Activated CD4-positive, alpha-beta T cell treated with anti-CD3 and anti-CD28 coated beads, Interleukin-2, Interleukin-4, amounts not matched to agents 100 ng/mL and 50 ng/mL, durations not matched to agents 16 hours and 8 hours (primary cell): ENCODE data around the gene OVOL2.
"Not testable (repeated sequence)": the region's sequence is repeated elsewhere in the genome, so short reads cannot be mapped to it uniquely, and the experiment has no call there.

ENCODE experiments used
- DNase-seq: peaks from one replicate; pipeline ENCODE4 v3.0.0-alpha.2; 2020; ENCODE audit warnings: low spot score

The OVOL2 gene

DNA sequence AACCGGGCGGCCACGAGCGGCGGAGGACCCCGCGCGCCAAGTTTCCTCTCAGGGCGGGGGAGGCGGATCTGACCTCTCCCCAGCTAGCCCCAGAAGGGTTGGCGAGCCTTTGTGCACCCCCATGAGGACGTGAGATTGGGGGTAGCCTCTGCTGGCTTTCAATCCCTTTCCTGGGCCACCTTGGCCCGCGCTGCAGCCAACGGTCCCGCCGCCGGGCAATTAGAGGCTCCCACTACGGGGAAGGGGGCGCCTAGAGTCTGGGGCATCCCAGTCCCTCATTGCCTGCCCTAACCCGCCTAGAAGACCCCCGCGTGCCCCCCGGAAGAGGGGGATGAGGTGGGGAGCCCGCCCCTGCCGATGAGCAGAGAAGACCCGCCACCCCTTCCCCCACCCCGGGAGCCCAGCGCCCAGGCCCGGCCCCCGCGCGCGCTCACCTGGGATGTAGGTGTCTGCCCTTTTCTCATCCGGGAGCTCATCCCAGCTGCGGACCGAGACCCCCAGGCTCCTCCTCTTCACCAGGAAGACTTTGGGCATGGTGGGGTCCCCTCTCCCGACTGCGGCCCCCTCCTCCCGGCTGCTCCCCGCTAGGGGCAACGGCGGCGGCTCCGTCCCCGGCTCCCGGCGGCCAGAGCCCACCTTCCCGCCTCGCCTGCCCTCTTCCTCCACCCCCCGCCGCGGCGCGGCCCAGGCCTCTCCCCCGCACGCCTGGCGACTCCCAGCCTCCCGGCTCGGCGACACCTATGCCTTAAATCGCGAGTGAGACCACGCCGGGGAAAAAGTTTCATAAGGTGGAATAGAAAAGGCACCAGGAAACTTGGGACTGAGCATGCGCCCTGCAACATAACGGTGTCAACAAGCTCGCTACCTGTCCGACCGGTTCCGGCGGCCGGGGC, at the start of gene OVOL2:
OVOL2 (minus strand) TSS at position 816 of the 893 bp plus-strand sequence; CDS start at position 534, 282 bp downstream.
- no peak for DNase-seq

DNA sequence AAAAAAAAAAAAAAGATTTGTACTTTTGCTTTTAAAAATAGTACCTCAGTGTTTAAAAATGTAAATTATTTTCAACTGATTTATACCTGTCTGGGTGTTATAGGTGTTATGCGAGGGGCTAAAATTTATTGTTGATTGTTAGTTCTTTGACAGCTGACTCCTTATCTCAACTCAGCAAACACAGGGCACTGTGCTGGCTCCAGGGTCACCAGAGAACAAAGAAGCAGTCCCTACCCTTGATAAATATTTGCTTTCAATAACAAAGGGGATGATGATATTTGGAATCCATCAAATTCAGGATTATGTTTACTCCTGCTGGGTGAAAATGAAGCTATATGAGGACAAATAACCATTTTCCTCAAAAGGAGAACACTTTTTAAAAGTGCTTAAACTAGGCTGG, 45.8 kb upstream of the OVOL2 start:
- no peak for DNase-seq

DNA sequence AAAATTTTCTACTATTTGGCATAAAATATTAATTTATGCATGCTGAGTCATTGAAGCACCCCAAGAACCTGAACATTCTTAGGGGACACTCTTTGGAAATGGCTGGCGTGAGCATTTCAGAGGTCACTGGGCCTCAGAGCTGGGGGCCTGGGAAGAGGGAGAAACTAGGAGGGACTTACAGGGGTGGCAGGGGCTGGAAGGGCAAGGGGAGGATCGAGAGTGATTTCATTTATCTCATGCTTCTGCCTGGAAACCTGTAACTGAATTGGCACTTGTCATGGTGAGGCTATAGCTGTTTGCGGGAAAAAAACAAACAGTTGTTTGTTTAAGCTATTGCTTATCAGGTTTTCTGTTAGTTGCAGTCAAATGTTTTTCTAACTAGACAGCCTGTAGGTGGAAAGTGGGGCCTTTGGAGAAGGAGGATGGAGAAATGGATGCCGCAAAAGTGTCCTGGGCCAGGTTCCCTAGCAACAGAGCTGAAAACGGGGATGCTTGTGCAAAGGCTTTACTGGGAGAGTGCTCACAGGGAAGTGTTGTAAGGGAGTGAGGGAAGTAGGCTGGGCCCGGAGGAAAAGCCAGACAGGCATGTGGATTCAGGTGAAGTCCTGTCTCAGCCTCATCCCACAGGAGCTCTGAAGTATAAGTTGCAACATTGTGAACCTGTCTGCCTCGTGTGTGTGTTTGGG, 43.6 kb upstream of the OVOL2 start:
- no peak for DNase-seq

DNA sequence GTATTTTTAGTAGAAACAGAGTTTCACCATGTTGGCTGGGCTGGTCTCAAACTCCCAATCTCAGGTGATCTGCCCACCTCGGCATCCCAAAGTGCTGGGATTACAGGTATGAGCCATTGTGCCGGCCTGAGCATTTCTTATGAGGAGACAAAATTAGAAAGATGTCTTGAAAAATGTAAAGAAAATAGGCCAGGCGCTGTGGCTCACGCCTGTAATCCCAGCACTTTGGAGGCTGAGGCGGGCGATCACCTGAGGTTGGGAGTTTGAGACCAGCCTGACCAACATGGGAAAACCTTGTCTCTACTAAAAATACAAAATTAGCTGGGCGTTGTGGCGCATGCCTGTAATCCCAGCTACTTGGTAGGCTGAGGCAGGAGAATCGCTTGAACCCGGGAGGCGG, 42.9 kb upstream of the OVOL2 start:
- not testable (repeated sequence) for DNase-seq

DNA sequence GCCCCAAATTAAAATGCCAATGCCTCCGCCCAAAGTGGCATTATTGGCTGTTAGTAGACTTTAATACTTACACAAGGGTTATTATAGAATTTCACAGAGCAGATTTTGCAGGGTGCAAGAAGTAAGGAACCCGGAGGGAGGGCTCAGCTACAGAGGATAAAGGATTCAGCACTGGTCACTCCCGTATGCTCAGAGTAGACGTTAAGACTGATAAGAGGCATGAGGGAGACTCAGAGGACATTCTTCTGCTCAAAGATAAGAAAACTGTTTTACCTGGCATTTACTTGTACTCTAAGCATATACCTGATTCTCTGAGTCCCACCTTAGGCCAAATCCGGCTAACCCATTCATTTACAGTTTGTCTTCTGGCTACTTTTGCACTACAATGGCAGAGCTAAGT, 36.5 kb upstream of the OVOL2 start:
- no peak for DNase-seq

DNA sequence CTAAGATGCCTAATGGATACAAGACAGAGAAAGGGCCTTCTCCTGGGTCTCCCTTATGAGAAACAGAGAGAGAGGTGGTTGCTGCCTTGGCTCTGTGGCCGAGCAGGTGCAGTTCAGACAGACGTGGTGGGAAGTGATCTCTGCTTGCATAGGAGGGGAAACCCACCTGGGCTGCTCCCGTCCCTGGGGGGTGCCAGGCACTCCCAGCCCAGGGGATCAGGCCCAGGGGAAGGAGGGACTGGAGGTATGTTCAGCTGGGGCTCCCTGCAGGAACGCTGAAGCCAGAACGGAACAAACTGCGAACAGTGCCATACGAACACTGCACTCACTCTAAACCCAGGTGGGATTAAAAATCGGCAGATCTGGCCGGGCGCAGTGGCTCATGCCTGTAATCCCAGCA, 35.7 kb upstream of the OVOL2 start:
- DNase-seq = no peak

DNA sequence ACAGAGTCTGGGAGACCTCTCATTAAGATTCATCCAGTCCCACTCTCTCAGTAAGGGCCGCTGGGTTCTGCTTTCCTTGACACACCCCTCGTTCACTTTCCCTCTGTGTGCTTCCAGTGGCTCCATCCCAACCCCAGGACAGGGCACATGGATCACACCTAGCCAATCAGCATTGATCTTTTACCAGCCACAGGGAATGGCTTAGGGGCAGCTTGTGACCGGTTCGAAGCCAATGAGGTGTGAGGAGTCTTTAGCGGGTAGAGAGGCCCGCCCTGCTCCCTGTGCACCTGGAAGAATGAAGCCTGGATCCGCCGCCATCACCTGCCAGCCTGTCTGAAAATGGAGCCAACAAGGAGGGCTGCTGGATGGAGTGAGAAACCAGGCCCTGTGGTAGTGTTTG, 35.2 kb upstream of the OVOL2 start:
- no peak for DNase-seq

DNA sequence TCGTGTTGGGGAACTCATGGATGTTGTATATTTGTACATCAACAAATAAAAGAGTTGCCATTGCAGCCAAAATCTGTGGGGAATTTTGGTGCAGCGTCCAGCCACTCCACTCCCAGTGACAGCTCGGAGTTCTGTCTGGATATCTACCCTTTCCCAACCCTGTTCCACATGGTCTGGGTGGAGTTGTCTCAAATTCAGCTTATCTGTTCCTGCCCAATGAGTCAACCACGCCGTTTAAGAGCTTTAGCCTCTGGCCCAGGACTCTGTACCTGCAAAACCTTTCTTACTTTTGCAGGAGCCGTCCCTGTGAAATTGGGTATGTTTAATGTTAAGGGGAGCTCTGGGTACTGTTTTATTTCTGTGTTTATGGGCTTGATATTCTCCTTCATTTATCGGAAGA, 33.9 kb upstream of the OVOL2 start:
- no peak for DNase-seq

DNA sequence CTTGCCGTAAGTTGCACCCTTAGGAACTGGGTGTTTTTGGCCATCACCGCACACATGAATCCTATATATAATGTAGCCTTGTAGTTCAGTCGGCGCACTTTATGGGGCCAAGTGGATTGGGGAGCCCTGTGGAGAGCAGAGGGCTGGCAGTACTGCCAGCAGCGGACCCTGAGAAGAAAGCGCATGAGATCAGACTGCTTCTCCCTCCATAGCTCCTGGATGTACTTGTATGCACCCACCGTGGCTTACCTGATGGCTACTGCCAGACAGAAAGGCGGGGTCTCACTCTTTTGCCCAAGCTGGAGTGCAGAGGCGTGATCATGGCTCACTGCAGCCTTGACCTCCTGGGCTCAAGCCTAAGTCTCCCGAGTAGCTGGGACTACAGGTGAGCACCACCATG, 32.8 kb upstream of the OVOL2 start:
- DNase-seq = no peak

DNA sequence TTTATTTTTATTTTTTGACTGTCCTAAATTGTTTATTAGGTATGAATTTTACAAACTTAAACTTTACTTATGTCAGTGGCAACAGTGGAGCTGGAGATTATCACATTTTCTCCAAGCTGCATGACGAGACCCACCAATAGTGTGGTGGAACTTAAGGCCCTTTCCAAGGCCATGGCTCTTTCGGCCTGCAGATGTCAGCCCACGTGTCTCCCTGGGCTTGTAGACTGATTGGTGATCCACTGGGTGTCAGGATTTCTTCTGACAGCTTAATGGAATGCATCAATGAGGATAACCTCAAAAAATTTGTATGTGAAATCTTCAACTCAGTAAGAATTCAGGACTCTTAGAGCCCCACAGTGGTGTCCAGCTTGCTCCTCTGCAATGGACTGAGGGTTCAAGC, 32.3 kb upstream of the OVOL2 start:
- DNase-seq = no peak

DNA sequence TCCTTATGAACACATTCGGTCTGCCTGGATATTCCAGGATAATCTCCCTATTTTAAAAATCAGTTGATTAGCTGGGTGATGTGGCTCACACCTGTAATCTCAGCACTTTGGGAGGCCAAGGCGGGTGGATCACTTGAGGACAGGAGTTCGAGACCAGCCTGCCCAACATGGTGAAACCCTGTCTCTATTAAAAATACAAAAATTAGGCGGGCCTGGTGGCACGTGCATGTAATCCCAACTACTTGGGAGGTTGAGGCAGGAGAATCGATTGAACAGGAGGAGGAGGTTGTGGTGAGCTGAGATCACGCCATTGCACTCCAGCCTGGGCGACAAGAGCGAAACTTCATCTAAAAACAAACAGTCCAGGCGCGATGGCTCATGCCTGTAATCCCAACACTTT, 31.1 kb upstream of the OVOL2 start:
- DNase-seq = not testable (repeated sequence)

DNA sequence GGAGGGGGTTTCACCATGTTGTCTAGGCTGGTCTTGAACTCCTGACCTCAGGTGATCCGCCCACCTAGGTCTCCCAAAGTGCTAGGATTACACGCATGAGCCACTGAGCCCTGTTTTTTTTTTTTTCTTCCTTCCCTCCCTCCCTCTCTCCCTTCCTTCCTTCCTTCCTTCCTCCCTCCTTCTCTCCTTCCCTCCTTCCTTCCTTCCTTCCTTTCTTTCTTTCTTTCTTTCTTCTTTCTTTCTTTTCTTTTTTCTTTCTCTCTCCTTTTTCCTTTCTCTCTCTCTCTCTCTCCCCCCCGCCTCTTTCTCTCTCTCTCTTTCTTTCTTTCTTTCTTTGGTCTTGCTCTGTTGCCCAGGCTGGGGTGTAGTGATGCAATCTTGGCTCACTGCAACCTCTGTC, 30.6 kb upstream of the OVOL2 start:
- DNase-seq = not testable (repeated sequence)

DNA sequence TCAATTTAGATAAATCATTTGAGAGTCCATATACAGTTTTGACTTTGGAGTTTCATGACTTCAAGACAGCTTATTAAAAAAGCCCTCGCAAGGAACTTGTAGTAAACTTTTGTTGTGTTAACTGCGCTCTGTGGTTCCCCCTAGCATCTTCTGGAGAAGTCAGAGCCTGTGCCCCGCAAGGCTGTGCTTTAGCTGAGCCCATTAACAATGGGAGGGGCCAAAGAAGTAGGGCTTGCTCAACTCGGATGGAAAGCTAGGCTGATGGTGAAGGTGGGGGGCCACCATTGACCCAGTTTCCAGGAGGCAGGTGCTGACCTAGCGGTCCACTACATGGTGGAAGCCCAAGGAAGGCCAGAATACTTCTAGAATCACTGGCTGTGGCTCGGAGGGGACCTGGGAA, 29.3 kb upstream of the OVOL2 start:
- no peak for DNase-seq

DNA sequence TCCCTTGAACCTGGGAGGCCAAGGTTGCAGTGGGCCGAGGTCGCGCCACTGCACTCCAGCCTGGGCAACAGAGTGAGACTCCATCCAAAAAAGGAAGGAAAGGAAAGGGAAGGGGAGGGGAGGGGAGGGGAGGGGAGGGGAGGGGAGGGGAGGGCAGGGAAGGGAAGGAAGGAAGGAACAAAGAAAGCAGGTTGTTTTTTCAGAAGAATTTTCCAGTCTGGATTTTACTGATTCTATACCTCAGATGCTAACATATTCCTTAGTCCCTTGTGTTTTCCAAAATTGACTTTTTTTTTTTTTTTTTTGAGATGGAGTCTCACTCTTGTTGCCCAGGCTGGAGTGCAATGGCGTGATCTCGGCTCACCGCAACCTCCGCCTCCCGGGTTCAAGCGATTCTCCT, 23.1 kb upstream of the OVOL2 start:
- DNase-seq = not testable (repeated sequence)

DNA sequence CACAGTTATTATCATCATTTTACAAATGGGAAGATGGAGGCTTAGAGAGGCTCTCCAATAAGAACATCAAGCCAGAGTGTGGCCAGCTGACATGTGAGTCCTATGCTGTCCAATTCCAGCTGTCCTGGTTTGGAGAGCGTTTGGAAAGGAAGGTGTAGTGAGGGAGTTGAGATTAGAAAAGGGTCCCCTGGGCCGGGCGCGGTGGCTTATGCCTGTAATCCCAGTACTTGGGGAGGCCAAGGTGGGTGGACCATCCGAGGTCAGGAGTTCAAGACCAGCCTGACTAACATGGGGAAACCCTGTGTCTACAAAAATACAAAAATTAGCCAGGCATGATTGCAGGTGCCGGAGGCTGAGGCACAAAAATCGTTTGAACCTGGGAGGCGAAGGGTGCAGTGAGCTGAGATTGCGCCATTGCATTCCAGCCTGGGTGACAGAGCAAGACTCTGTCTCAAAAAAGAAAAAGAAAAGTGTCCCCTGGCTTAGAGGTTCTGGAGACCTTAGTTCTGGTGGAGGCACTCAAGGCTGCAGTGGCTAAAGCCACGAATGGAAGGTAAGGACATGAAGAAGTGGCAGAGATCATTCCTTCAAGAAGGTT, 22.1 kb upstream of the OVOL2 start:
- DNase-seq = no peak

DNA sequence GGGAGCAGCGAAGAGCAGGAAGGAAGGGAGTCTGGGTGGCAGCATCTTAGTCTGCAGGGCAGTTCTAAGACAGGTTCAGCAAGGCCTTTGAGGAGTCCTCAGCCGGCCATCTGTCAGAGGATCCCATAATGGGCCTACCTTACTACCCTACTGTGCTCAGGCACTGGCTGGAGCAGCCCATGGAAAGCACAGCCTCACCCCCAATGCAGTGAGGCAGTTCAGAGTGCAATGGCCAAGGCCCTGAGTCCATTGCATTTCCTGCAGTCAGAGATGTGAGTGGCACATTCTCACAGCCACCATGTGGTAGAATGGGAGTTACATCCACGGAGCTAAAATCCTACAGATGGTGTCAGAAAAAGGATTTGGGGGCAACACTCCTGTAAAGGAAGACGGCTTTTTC, 19.4 kb upstream of the OVOL2 start:
- DNase-seq = no peak

DNA sequence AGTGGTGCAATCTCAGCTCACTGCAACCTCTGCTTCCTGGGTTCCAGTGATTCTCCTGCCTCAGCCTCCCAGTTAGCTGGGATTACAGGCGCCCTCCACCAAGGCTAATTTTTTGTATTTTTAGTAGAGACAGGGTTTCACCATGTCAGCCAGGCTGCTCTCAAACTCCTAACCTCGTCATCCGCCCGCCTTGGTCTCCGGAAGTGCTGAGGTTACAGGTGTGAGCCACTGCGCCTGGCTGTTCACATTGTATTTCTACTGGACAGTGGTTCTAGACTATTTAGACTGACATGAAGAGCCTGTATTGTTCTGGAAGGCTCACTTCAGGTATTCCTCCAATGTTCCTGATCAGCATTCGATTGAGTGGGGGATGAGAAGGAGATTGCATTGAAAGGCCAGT, 14.8 kb upstream of the OVOL2 start:
- DNase-seq = no peak

DNA sequence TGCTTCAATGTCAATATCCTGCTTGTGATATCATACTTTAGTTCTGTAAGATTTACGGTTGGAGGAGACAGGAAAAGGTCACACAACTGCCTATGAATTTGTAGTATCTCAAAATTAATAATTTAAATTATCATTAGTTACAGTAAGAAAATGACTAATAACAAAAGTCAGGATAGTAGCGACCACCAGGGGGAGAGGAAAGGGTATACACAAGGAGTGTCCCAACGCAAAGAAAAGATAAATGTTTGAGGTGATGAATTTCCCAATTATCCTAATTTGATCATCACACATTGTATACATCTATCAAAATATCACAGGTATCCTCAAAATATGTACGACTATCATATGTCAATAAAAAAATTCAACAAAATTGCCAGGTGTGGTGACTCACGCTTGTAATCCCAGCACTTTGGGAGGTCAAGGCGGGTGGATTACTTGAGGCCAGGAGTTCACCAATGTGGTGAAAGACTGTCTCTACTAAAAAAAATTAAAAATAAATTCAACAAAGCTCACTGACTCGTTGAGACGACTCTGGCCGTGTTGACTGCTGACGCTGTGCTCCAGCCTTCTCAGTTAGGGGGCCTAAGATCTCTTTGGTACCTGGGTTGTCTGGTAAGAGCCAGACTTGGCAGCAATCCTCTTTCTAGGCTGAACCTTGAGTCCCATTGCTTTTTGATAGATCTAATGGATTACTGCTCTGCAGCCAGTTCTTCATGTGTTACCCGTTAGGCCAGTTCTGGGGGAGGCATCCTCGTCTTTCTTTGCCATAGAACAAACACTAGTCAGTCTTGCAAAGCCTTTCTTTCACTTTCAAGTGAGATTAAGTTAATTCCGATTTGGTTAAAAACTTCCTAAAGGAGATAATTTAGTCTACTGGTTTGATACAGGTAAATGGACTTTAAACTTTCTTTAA, 9.0 kb upstream of the OVOL2 start:
- no peak for DNase-seq

DNA sequence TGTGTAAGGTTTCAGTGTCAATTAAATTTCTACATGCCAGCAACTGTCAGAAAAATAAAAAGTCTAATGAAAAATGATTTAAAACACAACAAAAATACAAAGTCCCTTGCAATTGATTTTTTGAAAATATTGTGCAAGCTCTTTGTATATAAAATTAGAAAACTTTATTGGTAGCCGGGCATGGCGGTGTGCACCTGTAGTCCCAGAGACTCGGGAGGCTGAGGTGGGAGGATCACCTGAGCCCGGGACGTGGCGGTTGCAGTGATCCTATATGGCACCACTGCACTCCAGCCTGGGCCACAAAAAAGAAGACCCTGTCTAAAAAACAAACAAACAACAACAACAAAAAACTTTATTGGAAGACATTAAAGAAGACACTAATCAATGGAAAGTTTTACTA, 6.0 kb upstream of the OVOL2 start:
- DNase-seq = no peak

DNA sequence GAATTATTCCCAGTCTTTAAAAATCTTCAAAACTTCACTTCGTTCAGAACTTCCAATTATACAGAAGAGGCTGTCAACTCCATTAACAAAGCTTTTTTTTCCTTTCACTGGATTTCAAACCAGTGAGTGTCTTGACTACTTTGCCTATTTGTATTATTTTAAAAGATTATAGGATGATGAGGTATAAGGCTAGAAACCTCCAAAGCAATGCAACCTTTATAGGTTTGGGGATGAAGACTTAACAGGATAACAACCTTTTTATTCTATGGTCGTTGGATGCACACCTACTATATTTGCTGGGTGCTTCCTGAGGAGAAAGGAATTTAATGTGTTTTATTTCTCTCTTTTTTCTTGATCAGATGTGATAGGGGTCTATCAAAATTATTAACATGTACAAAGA, 1.9 kb upstream of the OVOL2 start:
- no peak for DNase-seq

DNA sequence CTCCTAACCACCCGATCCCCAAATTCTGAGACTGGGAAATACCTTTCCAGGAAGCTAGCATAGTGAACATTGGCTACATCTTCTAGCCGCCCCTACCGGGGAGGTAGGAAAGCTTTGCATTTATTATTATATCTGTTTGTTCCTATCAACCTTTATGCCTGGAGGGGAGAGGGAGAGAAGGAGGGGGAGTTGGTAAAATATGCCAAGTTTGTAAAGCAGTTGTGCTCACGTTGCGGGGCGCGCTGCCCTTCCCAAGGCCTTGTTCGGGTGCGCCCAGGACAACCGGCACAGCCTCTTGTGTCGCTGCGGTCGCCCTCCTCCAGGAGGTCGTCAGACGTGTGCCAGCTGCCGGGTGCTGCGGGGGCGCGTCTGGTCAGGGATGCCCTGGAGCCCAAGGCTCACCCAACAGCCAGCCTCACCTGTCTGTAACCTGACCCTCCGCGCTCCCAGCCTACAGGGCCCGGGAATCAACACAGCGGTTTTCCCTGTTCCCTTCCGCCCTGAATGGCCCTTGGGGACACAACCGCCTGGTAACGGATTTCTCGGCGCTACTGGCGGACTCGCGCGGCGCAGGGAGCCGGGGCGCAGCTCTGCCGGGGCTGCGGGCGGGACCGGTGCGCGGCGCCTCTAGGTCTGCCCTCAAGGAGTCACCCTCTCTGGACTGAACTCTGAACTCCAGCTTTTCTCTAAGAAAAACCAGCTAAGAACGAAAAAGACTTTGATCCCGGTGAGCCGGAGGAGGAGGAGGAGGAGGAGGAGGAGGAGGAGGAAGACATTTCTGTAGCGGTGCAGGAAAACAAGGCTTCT, 1.1 kb upstream of the OVOL2 start:
- no peak for DNase-seq
